HFF-Myc (cell line): ENCODE results near the gene GLCCI1.

Experiments used
- DNase-seq: peaks from one replicate; pipeline ENCODE4 v3.0.0-alpha.2; 2011; ENCODE audit warnings: low read depth; ENCODE audit errors: extremely low read depth
- H3K4me3 ChIP-seq: replicated peaks from 2 replicates; pipeline ENCODE4 v1.5.1; 2011; ENCODE audit warnings: low read depth, mild to moderate bottlenecking, control low read depth, low read length
- TF ChIP-seq, protein P1 (sequence below): IDR thresholded peaks from 2 replicates; pipeline ENCODE4 v1.5.1; 2012; ENCODE audit warnings: mild to moderate bottlenecking, low read depth, low read length, control low read depth; ENCODE audit errors: missing control alignments

Gene GLCCI1

DNA sequence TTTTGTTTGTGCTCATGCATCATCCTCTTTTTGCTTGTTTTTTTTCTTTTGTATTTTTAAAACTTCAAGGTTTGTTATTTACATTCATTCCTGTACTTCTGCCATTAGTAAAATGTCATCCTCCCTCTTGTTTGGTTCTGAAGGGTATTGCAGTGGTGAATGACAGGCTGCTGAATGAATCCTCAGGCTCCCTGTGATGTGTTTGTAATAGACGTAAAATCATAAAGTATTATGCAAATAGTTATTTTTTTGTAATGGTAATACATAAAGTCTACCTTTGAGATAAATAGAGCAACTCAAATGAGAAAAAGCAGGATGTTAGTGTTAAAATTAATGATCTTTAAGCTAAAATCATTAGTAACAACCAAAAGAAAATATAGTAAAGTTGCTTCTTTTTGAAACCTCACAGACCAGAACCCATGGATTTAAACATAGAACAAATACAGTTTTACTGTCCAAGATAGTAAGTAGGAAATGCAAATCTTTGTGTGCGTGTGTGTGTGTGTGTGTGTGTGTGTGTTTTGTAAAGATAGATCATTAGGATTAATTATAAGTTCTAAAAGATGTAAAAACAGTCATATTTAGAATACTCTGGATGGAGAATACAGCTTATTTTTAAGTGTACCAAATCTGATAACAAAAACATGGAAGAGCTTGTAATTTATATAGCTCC is 4.5 kb downstream of the GLCCI1 start:
- no peak for DNase-seq
- TF ChIP-seq, protein P1, sequence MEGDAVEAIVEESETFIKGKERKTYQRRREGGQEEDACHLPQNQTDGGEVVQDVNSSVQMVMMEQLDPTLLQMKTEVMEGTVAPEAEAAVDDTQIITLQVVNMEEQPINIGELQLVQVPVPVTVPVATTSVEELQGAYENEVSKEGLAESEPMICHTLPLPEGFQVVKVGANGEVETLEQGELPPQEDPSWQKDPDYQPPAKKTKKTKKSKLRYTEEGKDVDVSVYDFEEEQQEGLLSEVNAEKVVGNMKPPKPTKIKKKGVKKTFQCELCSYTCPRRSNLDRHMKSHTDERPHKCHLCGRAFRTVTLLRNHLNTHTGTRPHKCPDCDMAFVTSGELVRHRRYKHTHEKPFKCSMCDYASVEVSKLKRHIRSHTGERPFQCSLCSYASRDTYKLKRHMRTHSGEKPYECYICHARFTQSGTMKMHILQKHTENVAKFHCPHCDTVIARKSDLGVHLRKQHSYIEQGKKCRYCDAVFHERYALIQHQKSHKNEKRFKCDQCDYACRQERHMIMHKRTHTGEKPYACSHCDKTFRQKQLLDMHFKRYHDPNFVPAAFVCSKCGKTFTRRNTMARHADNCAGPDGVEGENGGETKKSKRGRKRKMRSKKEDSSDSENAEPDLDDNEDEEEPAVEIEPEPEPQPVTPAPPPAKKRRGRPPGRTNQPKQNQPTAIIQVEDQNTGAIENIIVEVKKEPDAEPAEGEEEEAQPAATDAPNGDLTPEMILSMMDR = no peak
- no peak overlapping the region for H3K4me3 ChIP-seq

DNA sequence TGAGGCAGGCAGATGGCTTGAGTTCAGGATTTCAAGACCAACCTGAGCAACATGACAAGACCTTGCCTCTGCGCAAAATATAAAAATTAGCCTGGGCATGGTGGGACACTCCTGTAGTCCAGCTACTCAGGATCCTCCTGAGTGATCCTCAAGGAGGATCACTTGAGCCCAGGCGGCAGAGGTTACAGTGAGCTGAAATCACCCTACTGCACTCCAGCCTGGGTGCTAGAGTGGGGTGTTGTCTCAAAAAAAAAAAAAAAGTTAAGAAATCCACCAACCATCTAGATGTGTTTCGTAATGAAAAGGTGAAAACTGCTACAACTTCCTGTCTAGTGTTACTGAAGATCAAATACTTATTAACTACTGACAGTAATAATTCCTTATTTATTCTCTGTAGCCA is 8.1 kb downstream of the GLCCI1 start:
- no peak overlapping the region for H3K4me3 ChIP-seq
- TF ChIP-seq, protein P1 = no peak
- no peak for DNase-seq

DNA sequence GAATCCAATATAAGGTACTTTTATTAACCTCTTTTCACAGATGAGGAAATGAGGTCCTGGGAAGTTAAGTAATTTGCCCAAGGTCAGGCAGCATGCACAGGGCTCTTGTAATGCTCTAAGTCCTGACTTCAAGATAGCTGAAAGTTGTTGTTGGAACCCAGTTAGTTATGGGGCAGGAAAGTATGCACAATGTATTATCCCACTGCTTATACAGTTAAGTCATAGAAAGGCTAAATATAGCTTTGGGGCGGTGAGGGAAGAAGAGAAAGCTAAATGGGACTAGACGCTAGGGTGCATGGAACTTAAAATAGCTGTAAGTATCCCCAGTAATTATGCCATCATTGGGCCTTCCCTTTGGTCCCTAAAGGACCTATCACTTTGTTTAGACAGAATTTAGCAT is 9.2 kb downstream of the GLCCI1 start:
- H3K4me3 ChIP-seq = no peak overlapping the region
- TF ChIP-seq, protein P1 = no peak
- DNase-seq = no peak

DNA sequence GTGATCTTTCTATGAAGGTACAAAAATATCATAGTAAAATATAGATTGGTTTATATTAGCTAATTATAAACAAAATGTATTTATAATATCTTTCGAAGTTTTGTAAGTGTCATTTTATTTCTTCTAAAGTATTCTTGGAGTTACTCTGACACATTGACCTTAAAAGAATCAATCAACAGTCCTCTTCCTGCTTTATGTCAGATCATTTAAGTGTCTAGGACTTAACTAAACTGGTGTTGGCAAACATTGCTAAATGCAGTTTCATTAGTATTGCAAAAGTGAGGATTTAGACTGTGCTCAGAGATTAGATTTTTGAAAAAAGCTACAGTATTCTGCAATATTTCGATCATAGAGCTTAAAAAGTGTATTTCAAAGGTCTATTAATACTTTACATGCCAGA is 10.3 kb downstream of the GLCCI1 start:
- no peak for DNase-seq
- no peak overlapping the region for H3K4me3 ChIP-seq
- TF ChIP-seq, protein P1 = no peak

DNA sequence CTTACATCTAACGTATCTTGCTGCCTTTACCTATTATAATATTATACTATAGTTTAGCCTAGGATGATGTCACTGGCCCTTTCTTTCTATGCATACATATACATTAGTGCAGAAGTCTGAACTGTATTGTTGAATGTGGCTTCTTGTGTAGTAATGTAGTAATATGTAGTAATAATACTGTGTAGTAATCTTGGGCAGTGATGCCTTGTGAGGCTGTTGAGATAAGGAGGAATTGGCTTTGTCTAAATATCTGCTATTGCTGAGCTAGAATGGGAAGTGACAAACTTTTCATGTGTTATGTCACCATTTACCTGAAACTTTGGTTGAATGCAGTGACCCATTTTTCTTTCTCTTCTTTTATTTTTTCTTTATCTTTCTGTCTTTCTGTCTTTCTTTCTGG is 11.0 kb downstream of the GLCCI1 start:
- DNase-seq = no peak
- H3K4me3 ChIP-seq = no peak overlapping the region
- TF ChIP-seq, protein P1 = no peak

- no peak overlapping the region for H3K4me3 ChIP-seq
- TF ChIP-seq, protein P1 = no peak
- DNase-seq = no peak
Measured at GRCh38 chr7:7980134-7980533, 11.5 kb downstream of the GLCCI1 start.

- TF ChIP-seq, protein P1 = no peak
- H3K4me3 ChIP-seq = no peak overlapping the region
- DNase-seq = no peak
Measured at GRCh38 chr7:7982904-7983303, 14.3 kb downstream of the GLCCI1 start.
